Fibroblast of lung (primary cell): ENCODE data around the gene C10orf62. TPM values are rescaled to one million over a fixed set of nuclear protein-coding genes. Genes with fewer than 3 reads are reported as not detected.

ENCODE experiments used
- DNase-seq, 2 donors: peaks; one replicate each; pipeline versions ENCODE4 v3.0.0 to v3.0.0-alpha.2; 2010; ENCODE audit warnings: low read depth in 2 of 2
- H2AFZ ChIP-seq: 2 replicates; pipeline ENCODE4 v1.5.1; 2012; ENCODE audit warnings: low read length, control low read depth, inconsistent platforms
- H3K27ac ChIP-seq: 2 replicates; pipeline ENCODE4 v1.5.1; 2011; ENCODE audit warnings: low read length, control low read depth; ENCODE audit not compliant: insufficient read depth
- H3K27me3 ChIP-seq: 2 replicates; pipeline ENCODE4 v1.5.1; 2011; ENCODE audit warnings: mild to moderate bottlenecking, low read length; ENCODE audit not compliant: control insufficient read depth, insufficient read depth
- H3K36me3 ChIP-seq: 2 replicates; pipeline ENCODE4 v1.5.1; 2011; ENCODE audit warnings: low read length; ENCODE audit not compliant: control insufficient read depth, insufficient read depth
- H3K4me1 ChIP-seq: 2 replicates; pipeline ENCODE4 v1.5.1; 2011; ENCODE audit warnings: low read length; ENCODE audit not compliant: control insufficient read depth, insufficient read depth; ENCODE audit errors: extremely low read depth
- H3K4me2 ChIP-seq: 2 replicates; pipeline ENCODE4 v1.5.1; 2011; ENCODE audit warnings: low read length, control low read depth; ENCODE audit not compliant: insufficient read depth; ENCODE audit errors: extremely low read depth
- H3K4me3 ChIP-seq, 4 experiments: fragments of 200-600 bp in 1 of 4; sonication (generic) in 1 of 4; replicated peaks in 1 of 4; 2 replicates each; pipeline ENCODE4 v1.5.1; 2011 to 2016; ENCODE audit warnings: low read length in 4 of 4, low read depth in 3 of 4, mild to moderate bottlenecking in 3 of 4, control low read depth in 2 of 4, inconsistent platforms in 1 of 4, mixed read lengths in 1 of 4; ENCODE audit not compliant: insufficient read depth in 1 of 4; ENCODE audit errors: control extremely low read depth in 1 of 4
- H3K79me2 ChIP-seq: 2 replicates; pipeline ENCODE4 v1.5.1; 2012; ENCODE audit warnings: mild to moderate bottlenecking, low read length, inconsistent platforms; ENCODE audit not compliant: control insufficient read depth, insufficient read depth
- H3K9ac ChIP-seq: 2 replicates; pipeline ENCODE4 v1.5.1; 2011; ENCODE audit warnings: mild to moderate bottlenecking, low read length, control low read depth; ENCODE audit not compliant: insufficient read depth
- H3K9me3 ChIP-seq: 2 replicates; pipeline ENCODE4 v1.5.1; 2012; ENCODE audit warnings: low read depth, low read length; ENCODE audit not compliant: control insufficient read depth, insufficient read depth
- H4K20me1 ChIP-seq: 2 replicates; pipeline ENCODE4 v1.5.1; 2011; ENCODE audit warnings: low read length; ENCODE audit not compliant: control insufficient read depth, insufficient read depth; ENCODE audit errors: extremely low read depth
- CTCF ChIP-seq, 2 donors: IDR thresholded peaks in 1 of 2; conservative IDR thresholded peaks in 1 of 2; 1 replicate in 1 of 2; 2 replicates in 1 of 2; pipeline ENCODE4 v1.5.1; 2011 to 2012; ENCODE audit warnings: low read length in 2 of 2, control low read depth in 1 of 2, inconsistent platforms in 1 of 2, low read depth in 1 of 2, mild to moderate bottlenecking in 1 of 2
- EZH2 ChIP-seq: IDR thresholded peaks from 2 replicates; pipeline ENCODE4 v1.5.1; 2012; ENCODE audit warnings: low read length, control low read depth, mild to moderate bottlenecking; ENCODE audit errors: missing control alignments
- polyA plus RNA-seq, 2 donors: library from polyadenylated mRNA; depleted of rRNA in 1 of 2; stranded (reverse) in 1 of 2; unstranded in 1 of 2; fragments of >200 nt; gene quantifications; 2 replicates each; pipeline ENCODE4 v1.2.1, GENCODE V29; 2011 to 2012; ENCODE audit warnings: missing spikeins in 1 of 2
- total RNA-seq: library from RNA; depleted of rRNA; stranded (reverse); fragments of >200 nt; gene quantifications from 2 replicates; pipeline ENCODE4 v1.2.1, GENCODE V29; 2014

C10orf62 gene
- total and polyA plus RNA-seq, 2 donors (not counting 1 experiment from before 2014, with no cell fraction given) = not detected

GRCh38 chr10:97547271-97547600 lies 42.3 kb upstream of the C10orf62 start:
- TF ChIP-seq CTCF (conservative IDR thresholded peaks at IDR 0.05 in 1 of 2, IDR thresholded peaks at IDR 0.05 in 1 of 2; ENCODE audit: low read depth in 1 of 2, low read length in 2 of 2) (no peak), EZH2 (no peak)
- no peaks in the 10 kb centered on the region for H3K27me3 ChIP-seq
- H3K9me3 ChIP-seq = no peaks in the 10 kb centered on the region
- peaks cover 20% of the 10 kb centered on the region for H3K4me1 ChIP-seq
- H3K36me3 ChIP-seq = no peaks in the 10 kb centered on the region
- no peak overlapping the region for H3K4me2 ChIP-seq
- H3K79me2 ChIP-seq = peaks cover 2% of the 10 kb centered on the region
- H3K4me3 ChIP-seq = no peak overlapping the region
- DNase-seq = no peak
- H2AFZ ChIP-seq = no peak overlapping the region
- no peaks in the 10 kb centered on the region for H4K20me1 ChIP-seq
- H3K9ac ChIP-seq = no peak overlapping the region
- H3K27ac ChIP-seq = no peak overlapping the region

GRCh38 chr10:97547962-97548361 lies 41.6 kb upstream of the C10orf62 start:
- DNase-seq = peak in 1 of 2 donors; percentile 61
- Histone ChIP-seq H3K27me3 (no peaks in the 10 kb centered on the region), H3K9me3 (no peaks in the 10 kb centered on the region), H3K79me2 (peaks cover 2% of the 10 kb centered on the region), H3K36me3 (no peaks in the 10 kb centered on the region), H3K27ac (no peak overlapping the region), H3K4me2 (no peak overlapping the region), H3K4me1 (peaks cover 13% of the 10 kb centered on the region), H2AFZ (no peak overlapping the region), H3K4me3 (no peak overlapping the region), H3K9ac (no peak overlapping the region), H4K20me1 (no peaks in the 10 kb centered on the region)
- TF ChIP-seq EZH2 = no peak
- no peak for TF ChIP-seq CTCF (conservative IDR thresholded peaks at IDR 0.05 in 1 of 2, IDR thresholded peaks at IDR 0.05 in 1 of 2; ENCODE audit: low read depth in 1 of 2, low read length in 2 of 2)

- Histone ChIP-seq H3K36me3 (no peaks in the 10 kb centered on the region), H3K27ac (no peak overlapping the region), H2AFZ (no peak overlapping the region), H4K20me1 (no peaks in the 10 kb centered on the region), H3K9ac (no peak overlapping the region), H3K9me3 (no peaks in the 10 kb centered on the region), H3K79me2 (peaks cover 2% of the 10 kb centered on the region), H3K27me3 (no peaks in the 10 kb centered on the region), H3K4me3 (no peak overlapping the region), H3K4me2 (no peak overlapping the region), H3K4me1 (peaks cover 6% of the 10 kb centered on the region)
- TF ChIP-seq CTCF (conservative IDR thresholded peaks at IDR 0.05 in 1 of 2, IDR thresholded peaks at IDR 0.05 in 1 of 2; ENCODE audit: low read depth in 1 of 2, low read length in 2 of 2) (no peak), EZH2 (no peak)
- DNase-seq = no peak
Observed at GRCh38 chr10:97548828-97549455, 40.6 kb upstream of the C10orf62 start.
